ENCODE data around the gene TFAM.

Gene TFAM

DNA sequence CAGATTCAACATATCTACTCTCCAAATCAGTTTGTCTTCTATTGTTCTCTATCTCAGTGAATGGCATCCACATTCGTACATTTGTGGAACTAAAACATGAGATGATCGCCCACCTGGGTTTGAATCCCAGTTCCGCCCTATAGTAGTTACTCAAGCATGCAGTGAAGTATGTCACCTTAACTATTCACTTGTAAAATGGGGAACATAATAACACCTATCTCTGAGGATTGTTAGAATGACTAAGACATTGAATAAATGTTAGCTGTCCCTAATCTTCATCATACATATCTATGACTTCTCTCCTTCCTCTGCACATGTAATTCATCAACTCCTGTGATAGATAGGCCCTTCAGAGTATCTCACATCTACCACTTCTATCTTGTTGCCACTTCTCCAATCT is 25.7 kb upstream of the TFAM start:
- no peak for TF ChIP-seq ZFX (IDR thresholded peaks at IDR 0.05; ENCODE audit: borderline replicate concordance)
- TF ChIP-seq, protein P1, sequence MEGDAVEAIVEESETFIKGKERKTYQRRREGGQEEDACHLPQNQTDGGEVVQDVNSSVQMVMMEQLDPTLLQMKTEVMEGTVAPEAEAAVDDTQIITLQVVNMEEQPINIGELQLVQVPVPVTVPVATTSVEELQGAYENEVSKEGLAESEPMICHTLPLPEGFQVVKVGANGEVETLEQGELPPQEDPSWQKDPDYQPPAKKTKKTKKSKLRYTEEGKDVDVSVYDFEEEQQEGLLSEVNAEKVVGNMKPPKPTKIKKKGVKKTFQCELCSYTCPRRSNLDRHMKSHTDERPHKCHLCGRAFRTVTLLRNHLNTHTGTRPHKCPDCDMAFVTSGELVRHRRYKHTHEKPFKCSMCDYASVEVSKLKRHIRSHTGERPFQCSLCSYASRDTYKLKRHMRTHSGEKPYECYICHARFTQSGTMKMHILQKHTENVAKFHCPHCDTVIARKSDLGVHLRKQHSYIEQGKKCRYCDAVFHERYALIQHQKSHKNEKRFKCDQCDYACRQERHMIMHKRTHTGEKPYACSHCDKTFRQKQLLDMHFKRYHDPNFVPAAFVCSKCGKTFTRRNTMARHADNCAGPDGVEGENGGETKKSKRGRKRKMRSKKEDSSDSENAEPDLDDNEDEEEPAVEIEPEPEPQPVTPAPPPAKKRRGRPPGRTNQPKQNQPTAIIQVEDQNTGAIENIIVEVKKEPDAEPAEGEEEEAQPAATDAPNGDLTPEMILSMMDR (IDR thresholded peaks at IDR 0.05), result no peak
- H3K27ac ChIP-seq, result no peak overlapping the region

DNA sequence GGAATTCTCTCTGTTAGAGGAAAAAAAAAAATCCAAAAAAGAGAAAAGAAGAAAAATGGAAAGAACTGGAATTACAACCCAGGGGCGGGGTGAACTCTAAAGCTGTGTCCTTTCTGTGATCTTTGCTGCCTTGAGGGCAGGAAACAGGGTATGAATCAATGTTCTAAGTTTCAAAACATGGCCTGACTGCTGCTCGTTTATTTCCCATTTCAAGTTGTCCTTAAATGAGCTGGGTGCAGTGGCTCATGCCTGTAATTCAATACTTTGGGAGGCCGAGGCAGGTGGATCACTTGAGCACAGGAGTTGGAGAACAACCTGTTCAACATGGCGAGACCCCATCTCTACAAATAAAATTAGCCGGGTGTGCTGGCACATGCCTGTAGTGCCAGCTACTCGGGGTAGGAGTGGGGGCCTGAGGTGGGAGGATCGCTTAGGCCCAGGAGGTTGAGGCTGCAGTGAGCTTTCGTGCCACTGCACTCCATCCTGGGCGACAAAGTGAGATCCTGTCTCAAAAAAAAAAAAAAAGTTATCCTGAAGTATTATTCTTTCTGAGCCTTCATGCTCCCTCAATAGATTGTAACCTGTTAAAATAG is 24.7 kb upstream of the TFAM start:
- no peak overlapping the region for H3K27ac ChIP-seq
- TF ChIP-seq, protein P1 (IDR thresholded peaks at IDR 0.05), result no peak
- TF ChIP-seq ZFX (IDR thresholded peaks at IDR 0.05; ENCODE audit: borderline replicate concordance), result no peak

DNA sequence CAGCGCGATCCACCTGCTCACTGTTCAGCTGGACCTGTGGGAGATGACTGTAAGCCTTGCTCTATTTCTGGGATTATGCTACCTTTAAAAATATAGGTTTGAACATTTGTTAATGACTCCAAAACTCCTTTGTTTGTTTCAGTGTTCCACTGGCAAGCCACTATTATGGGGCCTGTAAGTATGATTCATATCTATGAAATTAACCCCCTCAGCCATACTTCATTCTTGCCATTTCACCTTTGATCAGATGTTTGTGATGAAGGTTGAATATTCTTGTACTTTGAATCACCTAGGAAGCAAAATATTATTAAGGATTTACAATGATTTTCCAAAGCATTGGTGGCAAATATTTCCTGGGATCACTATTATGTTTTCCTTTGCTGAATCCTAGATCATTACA is 23.9 kb upstream of the TFAM start:
- no peak for TF ChIP-seq ZFX (IDR thresholded peaks at IDR 0.05; ENCODE audit: borderline replicate concordance)
- TF ChIP-seq, protein P1 (IDR thresholded peaks at IDR 0.05), result no peak
- H3K27ac ChIP-seq, result no peak overlapping the region

DNA sequence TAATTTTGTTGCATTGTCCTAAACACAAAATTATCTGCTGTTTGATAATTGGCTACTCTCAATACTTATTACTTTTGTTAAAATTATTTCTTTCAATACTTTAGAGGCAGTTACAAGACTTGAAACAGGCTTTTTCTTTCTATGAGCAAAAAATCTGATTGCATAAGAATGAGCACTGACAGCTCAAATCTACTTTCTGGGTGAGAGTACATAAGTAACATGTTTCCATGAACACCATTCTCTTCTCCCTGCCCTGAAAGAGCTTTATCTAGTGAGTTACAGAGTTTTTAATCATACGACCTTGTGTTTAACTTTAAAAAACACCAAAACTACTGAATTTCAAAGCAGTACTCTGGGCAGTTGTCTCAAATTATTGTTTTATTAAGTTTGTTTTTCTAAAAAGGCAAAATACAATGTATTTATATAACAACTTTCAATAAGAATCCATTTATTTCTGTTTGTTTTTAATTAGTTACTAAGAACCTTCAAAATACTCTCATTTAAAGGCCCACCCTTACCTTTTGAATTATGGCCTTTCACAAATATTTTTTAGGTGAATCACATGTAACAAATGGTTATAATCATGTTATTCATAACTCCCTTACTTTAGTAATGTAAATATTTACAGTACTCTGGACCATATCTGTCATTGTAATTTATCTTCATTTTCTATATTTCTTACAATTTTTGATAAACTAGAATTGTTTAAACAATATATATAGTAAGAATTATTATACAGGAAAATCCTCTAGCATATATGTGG is 23.0 kb upstream of the TFAM start:
- TF ChIP-seq, protein P1 (IDR thresholded peaks at IDR 0.05), result no peak
- TF ChIP-seq ZFX (IDR thresholded peaks at IDR 0.05; ENCODE audit: borderline replicate concordance), result no peak
- no peak overlapping the region for H3K27ac ChIP-seq

DNA sequence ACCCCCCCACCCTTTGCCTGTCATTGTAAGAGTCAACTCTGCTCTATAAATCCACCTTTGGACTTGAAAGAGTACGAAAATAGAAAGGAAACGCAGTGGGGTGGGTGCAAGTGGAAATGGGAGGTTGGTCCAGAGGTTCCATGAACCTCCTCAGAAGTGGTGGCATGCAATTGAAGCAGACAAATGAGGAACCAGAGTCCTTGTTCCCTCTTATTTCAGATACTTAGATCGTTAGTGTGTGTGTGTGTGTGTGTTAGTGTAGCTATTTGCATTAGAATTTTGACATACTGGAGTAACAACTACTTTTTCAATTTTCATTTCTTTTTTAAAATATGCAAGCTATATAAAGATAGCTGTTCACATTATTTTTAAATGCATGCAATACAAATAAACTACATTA is 18.1 kb upstream of the TFAM start:
- TF ChIP-seq, protein P1 (IDR thresholded peaks at IDR 0.05), result no peak
- no peak for TF ChIP-seq ZFX (IDR thresholded peaks at IDR 0.05; ENCODE audit: borderline replicate concordance)
- no peak overlapping the region for H3K27ac ChIP-seq

DNA sequence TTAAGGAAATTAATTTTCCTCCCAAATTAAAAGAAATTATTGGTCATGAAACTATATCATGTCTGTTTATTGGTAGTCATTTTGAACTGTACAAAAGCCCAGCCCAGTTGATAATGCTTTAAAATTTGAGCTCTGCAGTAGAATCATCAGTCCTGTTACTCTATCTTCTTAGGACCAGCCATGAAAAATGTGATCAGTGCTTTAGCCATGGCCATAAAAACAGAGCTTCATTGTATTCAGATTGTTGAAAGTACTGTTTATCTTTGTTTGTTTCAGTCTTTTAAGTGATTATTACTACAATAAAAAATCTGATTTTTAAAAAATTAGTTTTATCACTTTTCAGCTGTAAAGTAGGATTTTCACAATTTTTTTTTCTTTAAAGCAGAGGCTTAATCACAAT is 13.7 kb upstream of the TFAM start:
- no peak overlapping the region for H3K27ac ChIP-seq
- TF ChIP-seq ZFX (IDR thresholded peaks at IDR 0.05; ENCODE audit: borderline replicate concordance), result no peak
- TF ChIP-seq, protein P1 (IDR thresholded peaks at IDR 0.05), result no peak

Data from 22Rv1 (cell line).